Loucy (cell line): ENCODE measurements around the gene ZNF407.
A peak's percentile ranks its signal among the peaks of the same experiment; 100 is the strongest.

Experiments
- H2AFZ ChIP-seq: fragments of 200-600 bp; sonication (generic); 2 replicates; pipeline ENCODE4 v1.6.0; 2016; ENCODE audit warnings: antibody characterized with exemption, mild to moderate bottlenecking, low read length, moderate library complexity
- H3F3A ChIP-seq: fragments of 200-600 bp; 2 replicates; pipeline ENCODE4 v1.6.0; 2016; ENCODE audit warnings: antibody characterized with exemption, low read depth, mild to moderate bottlenecking
- H3K27me3 ChIP-seq: fragments of 200-600 bp; sonication (generic); 2 replicates; pipeline ENCODE4 v1.6.1; 2014; ENCODE audit warnings: low read length, mild to moderate bottlenecking; ENCODE audit not compliant: insufficient read depth, poor library complexity, severe bottlenecking
- H3K36me3 ChIP-seq: fragments of 200-600 bp; sonication (generic); 2 replicates; pipeline ENCODE4 v1.6.1; 2016; ENCODE audit warnings: low read length; ENCODE audit not compliant: insufficient read depth
- H3K4me1 ChIP-seq: fragments of 200-600 bp; sonication (generic); 2 replicates; pipeline ENCODE4 v1.5.1; 2014; ENCODE audit warnings: low read length, mild to moderate bottlenecking; ENCODE audit not compliant: insufficient read depth, poor library complexity, severe bottlenecking
- H3K4me2 ChIP-seq: fragments of 200-600 bp; sonication (generic); 2 replicates; pipeline ENCODE4 v1.6.0; 2014; ENCODE audit warnings: antibody characterized with exemption, low read length, low read depth, mild to moderate bottlenecking; ENCODE audit not compliant: poor library complexity, severe bottlenecking
- H3K4me3 ChIP-seq: fragments of 200-600 bp; sonication (generic); 2 replicates; pipeline ENCODE4 v1.5.1; 2014; ENCODE audit warnings: low read length, mild to moderate bottlenecking, mixed read lengths; ENCODE audit not compliant: poor library complexity, severe bottlenecking
- H3K79me2 ChIP-seq: fragments of 200-600 bp; sonication (generic); 2 replicates; pipeline ENCODE4 v1.6.1; 2014; ENCODE audit warnings: low read length; ENCODE audit not compliant: insufficient read depth
- H3K9ac ChIP-seq: fragments of 200-600 bp; sonication (generic); 2 replicates; pipeline ENCODE4 v1.6.0; 2014; ENCODE audit warnings: mild to moderate bottlenecking, low read depth, low read length, moderate library complexity; ENCODE audit not compliant: poor library complexity, severe bottlenecking
- H3K9me2 ChIP-seq: fragments of 200-600 bp; sonication (generic); replicated peaks from 2 replicates; pipeline ENCODE4 v1.6.1; 2016; ENCODE audit warnings: low read depth, low read length, mixed read lengths
- H3K9me3 ChIP-seq: fragments of 200-600 bp; sonication (generic); 2 replicates; pipeline ENCODE4 v1.6.1; 2014; ENCODE audit warnings: mild to moderate bottlenecking, antibody characterized with exemption, low read length, low read depth; ENCODE audit not compliant: insufficient read depth
- H4K20me1 ChIP-seq: fragments of 200-600 bp; sonication (generic); 2 replicates; pipeline ENCODE4 v1.6.0; 2014; ENCODE audit warnings: antibody characterized with exemption, low read length, mild to moderate bottlenecking; ENCODE audit not compliant: insufficient read depth, poor library complexity, severe bottlenecking
- CTCF ChIP-seq: fragments of 200-600 bp; sonication (generic); conservative IDR thresholded peaks from 2 replicates; pipeline ENCODE4 v1.5.1; 2014; ENCODE audit warnings: mild to moderate bottlenecking, antibody characterized with exemption, low read length
- EZH2phosphoT487 ChIP-seq: fragments of 200-600 bp; IDR thresholded peaks from 2 replicates; pipeline ENCODE4 v1.6.1; 2018; ENCODE audit warnings: antibody characterized with exemption, mild to moderate bottlenecking, moderate library complexity, borderline replicate concordance

ZNF407 gene

GRCh38 chr18:75071866-75072671 is 474.4 kb downstream of the ZNF407 start:
- H3K9ac ChIP-seq = peak overlapping the region; percentile 57
- peak overlapping the region; percentile 73 for H3K4me2 ChIP-seq
- H3K36me3 ChIP-seq = no peaks in the 10 kb centered on the region
- H3K27me3 ChIP-seq = no peaks in the 10 kb centered on the region
- TF ChIP-seq EZH2phosphoT487 (no peak), CTCF (no peak)
- no peaks in the 10 kb centered on the region for H4K20me1 ChIP-seq
- no peak overlapping the region for H2AFZ ChIP-seq
- H3K79me2 ChIP-seq = no peaks in the 10 kb centered on the region
- peaks cover 23% of the 10 kb centered on the region for H3K4me1 ChIP-seq
- H3F3A ChIP-seq = no peaks in the 10 kb centered on the region
- peak overlapping the region; percentile 76 for H3K4me3 ChIP-seq
- no peaks in the 10 kb centered on the region for H3K9me2 ChIP-seq
- H3K9me3 ChIP-seq = no peaks in the 10 kb centered on the region

GRCh38 chr18:75072672-75073371 is 475.2 kb downstream of the ZNF407 start:
- no peak overlapping the region for H2AFZ ChIP-seq
- H3K4me2 ChIP-seq = no peak overlapping the region
- no peaks in the 10 kb centered on the region for H3K27me3 ChIP-seq
- H4K20me1 ChIP-seq = no peaks in the 10 kb centered on the region
- no peak for TF ChIP-seq EZH2phosphoT487
- TF ChIP-seq CTCF = no peak
- no peak overlapping the region for H3K4me3 ChIP-seq
- peaks cover 23% of the 10 kb centered on the region for H3K4me1 ChIP-seq
- no peaks in the 10 kb centered on the region for H3K9me3 ChIP-seq
- H3F3A ChIP-seq = no peaks in the 10 kb centered on the region
- no peak overlapping the region for H3K9ac ChIP-seq
- H3K9me2 ChIP-seq = no peaks in the 10 kb centered on the region
- H3K36me3 ChIP-seq = no peaks in the 10 kb centered on the region
- H3K79me2 ChIP-seq = no peaks in the 10 kb centered on the region

- no peaks in the 10 kb centered on the region for H3K9me2 ChIP-seq
- H3K9me3 ChIP-seq = no peaks in the 10 kb centered on the region
- H3K27me3 ChIP-seq = no peaks in the 10 kb centered on the region
- H3K79me2 ChIP-seq = no peaks in the 10 kb centered on the region
- peaks cover 23% of the 10 kb centered on the region for H3K4me1 ChIP-seq
- H2AFZ ChIP-seq = no peak overlapping the region
- no peaks in the 10 kb centered on the region for H3K36me3 ChIP-seq
- H3K4me2 ChIP-seq = no peak overlapping the region
- H4K20me1 ChIP-seq = no peaks in the 10 kb centered on the region
- no peak overlapping the region for H3K9ac ChIP-seq
- TF ChIP-seq EZH2phosphoT487 = no peak
- no peak for TF ChIP-seq CTCF
- no peaks in the 10 kb centered on the region for H3F3A ChIP-seq
- no peak overlapping the region for H3K4me3 ChIP-seq
Observed at GRCh38 chr18:75073654-75074053, 476.0 kb downstream of the ZNF407 start.
